ENCODE results near the gene CCNI2.
"Not testable (repeated sequence)": the region's sequence is repeated elsewhere in the genome, so short reads cannot be mapped to it uniquely, and the experiment has no call there.

CCNI2 gene

GRCh38 chr5:132781029-132781428, 33.8 kb downstream of the CCNI2 start:
- no peak for DNase-seq (ENCODE audit: low spot score)

GRCh38 chr5:132782101-132782500, 34.9 kb downstream of the CCNI2 start:
- no peak for DNase-seq (ENCODE audit: low spot score)

GRCh38 chr5:132785365-132785764, 38.1 kb downstream of the CCNI2 start:
- no peak for DNase-seq (ENCODE audit: low spot score)

GRCh38 chr5:132785864-132786263, 38.6 kb downstream of the CCNI2 start:
- no peak for DNase-seq (ENCODE audit: low spot score)

GRCh38 chr5:132787076-132787475, 39.9 kb downstream of the CCNI2 start:
- no peak for DNase-seq (ENCODE audit: low spot score)

- no peak for DNase-seq (ENCODE audit: low spot score)
These were observed 41.3 kb downstream of the CCNI2 start for GRCh38 chr5:132788508-132788907.

- no peak for DNase-seq (ENCODE audit: low spot score)
These were observed 42.0 kb downstream of the CCNI2 start for GRCh38 chr5:132788990-132789886.

GRCh38 chr5:132790201-132790865, 43.1 kb downstream of the CCNI2 start:
- DNase-seq (ENCODE audit: low spot score), result no peak

- DNase-seq (ENCODE audit: low spot score), result no peak
These were observed 43.8 kb downstream of the CCNI2 start for GRCh38 chr5:132791026-132791425.

GRCh38 chr5:132797651-132798050, 50.4 kb downstream of the CCNI2 start:
- no peak for DNase-seq (ENCODE audit: low spot score)

- no peak for DNase-seq (ENCODE audit: low spot score)
These were observed 52.2 kb downstream of the CCNI2 start for GRCh38 chr5:132799392-132799791.

GRCh38 chr5:132800545-132800944, 53.3 kb downstream of the CCNI2 start:
- DNase-seq (ENCODE audit: low spot score), result no peak

- DNase-seq (ENCODE audit: low spot score), result no peak
These were observed 54.9 kb downstream of the CCNI2 start for GRCh38 chr5:132802044-132802684.

- DNase-seq (ENCODE audit: low spot score), result not testable (repeated sequence)
These were observed 55.5 kb downstream of the CCNI2 start for GRCh38 chr5:132802685-132803066.
